HG02610 (cell line): ENCODE results near the gene UBQLN4.
"Not testable (repeated sequence)": the region's sequence is repeated elsewhere in the genome, so short reads cannot be mapped to it uniquely, and the experiment has no call there.

Source experiments
- ATAC-seq: cut with Tn5 transposase; IDR thresholded peaks from one replicate; pipeline ENCODE4 v1.9.1; 2021; ENCODE audit warnings: mild to moderate bottlenecking, moderate library complexity; ENCODE audit not compliant: unreplicated experiment

The UBQLN4 gene

DNA sequence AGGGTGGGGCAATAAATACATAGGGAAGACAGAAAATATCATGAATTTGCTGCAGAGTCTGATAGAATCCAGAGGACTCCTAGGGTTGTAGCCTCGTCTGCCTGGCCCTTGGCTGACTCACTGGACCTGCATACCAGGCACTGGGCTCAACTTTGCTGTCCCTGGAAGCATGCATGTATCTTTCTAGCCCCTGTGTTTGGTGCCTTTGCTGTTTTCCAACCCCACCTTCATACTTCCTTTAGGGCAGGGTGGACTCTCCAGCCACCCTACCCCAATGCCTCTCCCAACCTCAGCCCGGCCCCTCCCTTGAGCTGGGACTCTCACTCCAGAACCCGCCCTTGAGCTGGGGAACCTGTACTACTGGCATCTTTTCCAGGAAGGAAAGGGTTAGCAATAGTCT lies 8.6 kb upstream of the UBQLN4 start:
- ATAC-seq = no peak

DNA sequence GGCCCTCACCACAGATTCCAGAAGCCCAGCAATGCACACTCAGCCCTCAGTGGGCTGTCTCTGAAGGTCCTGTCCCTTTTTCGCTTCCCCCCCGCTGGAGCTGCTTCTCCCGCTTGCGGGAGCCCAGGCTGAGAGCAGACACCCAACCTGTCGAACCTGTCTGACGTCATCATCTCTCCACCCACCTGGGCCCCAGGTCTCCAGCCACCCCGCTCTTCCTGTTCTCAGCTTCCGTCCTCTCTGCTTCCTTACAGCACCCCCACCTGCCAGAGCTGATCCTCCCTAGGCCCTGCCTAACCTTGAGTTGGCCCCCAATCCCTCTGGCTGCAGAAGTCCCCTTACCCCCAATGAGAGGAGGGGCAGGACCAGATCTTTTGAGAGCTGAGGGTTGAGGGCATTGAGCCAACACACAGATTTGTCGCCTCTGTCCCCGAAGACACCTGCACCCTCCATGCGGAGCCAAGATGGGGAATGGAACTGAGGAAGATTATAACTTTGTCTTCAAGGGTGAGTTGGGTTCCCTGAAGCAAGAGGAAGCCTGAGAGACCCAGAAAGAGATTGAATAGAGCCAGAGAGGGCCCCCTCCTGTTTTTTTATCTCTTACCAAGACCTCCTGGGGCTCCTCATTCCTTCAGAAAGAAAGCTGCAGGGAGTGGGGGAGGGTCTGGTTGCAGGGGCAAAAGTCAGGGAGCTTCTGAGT lies 7.5 kb upstream of the UBQLN4 start, which contains the start of gene RAB25:
TSS of gene RAB25 (plus strand) at position 224 of the 700 bp plus-strand sequence. CDS start at position 465, 241 bp downstream.
- no peak for ATAC-seq

DNA sequence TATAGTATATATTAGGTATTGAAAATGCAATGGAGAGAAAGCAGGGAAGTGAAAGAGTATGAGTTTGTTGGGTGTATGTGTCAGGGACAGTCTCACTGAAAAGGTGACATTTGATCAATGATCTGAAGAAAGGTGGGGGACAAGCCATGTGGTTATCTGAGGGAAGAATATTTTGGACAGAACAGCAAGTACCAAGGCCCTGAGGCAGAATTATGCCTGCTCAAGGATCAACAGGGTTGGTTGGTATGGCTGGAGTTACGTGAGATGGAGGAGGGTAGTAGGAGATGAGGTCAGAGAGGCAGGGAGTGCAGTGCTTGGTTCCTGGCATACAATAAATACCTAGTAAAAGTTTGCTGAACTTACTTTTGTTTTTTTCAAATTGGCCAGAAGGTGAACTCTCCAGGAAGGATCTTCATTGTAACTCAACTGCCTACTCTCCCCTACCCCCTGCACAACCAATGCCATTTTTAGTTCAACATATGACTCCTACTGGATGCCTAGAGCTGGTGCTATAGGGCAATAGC lies 2.8 kb upstream of the UBQLN4 start:
- ATAC-seq = no peak

DNA sequence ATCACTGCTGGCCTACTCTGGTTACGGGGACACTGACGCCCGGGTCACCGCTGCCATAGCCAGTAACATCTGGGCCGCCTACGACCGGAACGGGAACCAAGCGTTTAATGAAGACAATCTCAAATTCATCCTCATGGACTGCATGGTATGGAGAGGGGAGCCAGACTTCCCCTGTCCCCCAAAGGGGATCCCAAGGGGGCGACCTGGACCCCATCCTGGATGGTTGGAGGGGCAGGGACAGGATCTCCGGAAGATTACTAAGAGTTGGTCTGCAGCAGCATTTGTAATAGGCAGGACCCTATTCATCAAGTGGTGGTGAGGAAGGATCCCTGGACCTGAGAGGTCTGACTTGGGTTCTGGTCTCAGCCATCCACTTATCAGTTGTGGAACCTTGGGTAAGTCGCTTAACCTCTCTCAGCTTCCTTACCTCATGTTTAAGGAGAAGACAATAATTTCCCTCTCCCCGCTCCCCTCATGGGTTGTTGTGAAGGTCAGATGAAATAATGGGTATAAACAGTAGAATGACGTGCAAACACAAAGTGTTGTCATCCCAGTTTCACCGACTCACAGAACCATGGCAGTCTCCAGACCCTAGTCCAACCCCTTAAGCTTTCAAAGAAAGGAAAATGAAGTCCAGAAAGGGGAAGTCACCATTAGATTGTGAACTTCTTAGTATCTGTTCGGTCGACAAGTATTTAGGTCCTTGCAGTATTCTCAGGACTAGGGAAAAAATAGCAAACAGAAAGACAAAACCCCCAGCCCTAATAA lies 1.9 kb upstream of the UBQLN4 start:
- ATAC-seq = no peak

DNA sequence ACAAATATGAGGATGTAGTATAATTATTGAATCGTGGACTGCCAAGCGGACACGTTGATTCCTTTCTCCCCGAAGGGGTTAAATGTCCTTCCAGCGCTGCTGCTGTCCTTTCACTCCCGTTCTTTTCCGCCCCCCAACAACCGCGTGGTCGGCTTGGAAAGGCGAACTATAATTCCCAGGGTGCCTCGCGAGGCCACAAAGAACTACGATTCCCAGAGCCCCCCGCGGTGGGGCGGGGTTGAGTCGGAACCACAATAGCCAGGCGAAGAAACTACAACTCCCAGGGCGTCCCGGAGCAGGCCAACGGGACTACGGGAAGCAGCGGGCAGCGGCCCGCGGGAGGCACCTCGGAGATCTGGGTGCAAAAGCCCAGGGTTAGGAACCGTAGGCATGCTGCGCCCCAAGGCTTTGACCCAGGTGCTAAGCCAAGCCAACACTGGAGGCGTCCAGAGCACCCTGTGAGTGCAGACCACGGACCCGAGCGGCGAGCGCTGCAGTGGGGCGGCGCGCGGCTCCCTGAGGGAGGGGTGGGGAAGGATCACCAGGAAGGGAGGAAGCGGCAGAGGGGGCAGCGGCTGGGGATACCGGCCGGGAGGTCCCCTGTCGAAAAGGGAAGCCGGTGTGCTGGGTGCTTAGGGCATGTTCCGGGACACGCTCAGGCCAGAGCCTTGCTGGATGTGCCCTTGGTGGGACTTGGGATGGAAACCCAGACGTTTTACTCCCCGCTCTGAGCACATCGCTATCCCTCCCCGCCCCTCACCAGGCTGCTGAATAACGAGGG lies 1.1 kb upstream of the UBQLN4 start, which contains the start of gene LAMTOR2:
TSS of gene LAMTOR2 (plus strand) at position 283 of the 781 bp plus-strand sequence. CDS start at position 391, 108 bp downstream.
- ATAC-seq = peak; percentile 75

DNA sequence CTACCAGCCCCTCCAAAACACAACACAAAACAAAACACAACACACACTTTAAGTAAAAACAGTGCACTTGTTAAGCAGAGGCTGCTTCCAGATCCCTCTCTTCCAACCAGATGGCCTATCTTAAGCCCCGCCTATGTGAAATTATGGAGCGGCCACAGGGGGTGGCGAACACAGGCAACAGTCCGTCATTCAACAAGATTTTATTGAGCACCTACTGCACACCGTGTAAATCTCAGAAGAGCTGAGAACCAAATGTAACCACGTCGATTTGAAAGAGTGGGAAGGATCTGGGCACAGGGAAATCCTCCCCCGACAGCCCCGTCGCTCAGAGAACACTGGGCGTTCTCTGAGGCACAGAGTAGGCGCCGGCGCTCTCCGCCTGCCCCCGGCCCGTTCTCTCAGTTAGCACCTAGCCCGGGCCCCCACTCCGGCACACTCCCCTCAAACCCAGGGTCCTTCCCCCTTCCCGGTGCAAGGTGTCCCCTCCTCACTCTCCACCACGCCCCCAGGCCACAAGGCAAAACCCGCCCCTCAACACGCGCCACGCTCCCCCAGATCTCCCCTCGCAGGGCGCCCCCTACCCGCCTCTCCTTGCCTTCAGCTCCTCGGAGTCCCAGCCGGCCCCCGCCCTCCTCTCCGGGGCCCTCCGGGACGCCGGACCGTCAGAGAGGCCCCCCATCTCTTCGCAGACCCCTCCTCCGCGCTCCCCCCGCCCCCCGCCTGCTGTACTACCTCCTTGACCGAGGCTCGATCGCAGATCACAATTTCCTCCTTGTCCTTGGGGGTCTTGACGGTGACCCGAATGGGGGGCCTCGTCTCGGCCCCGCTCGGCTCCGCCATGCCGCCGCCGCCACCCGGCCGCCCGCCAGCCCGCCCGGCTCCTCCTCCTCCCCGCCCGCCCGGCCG lies 483 bp downstream of the UBQLN4 start:
- no peak for ATAC-seq

DNA sequence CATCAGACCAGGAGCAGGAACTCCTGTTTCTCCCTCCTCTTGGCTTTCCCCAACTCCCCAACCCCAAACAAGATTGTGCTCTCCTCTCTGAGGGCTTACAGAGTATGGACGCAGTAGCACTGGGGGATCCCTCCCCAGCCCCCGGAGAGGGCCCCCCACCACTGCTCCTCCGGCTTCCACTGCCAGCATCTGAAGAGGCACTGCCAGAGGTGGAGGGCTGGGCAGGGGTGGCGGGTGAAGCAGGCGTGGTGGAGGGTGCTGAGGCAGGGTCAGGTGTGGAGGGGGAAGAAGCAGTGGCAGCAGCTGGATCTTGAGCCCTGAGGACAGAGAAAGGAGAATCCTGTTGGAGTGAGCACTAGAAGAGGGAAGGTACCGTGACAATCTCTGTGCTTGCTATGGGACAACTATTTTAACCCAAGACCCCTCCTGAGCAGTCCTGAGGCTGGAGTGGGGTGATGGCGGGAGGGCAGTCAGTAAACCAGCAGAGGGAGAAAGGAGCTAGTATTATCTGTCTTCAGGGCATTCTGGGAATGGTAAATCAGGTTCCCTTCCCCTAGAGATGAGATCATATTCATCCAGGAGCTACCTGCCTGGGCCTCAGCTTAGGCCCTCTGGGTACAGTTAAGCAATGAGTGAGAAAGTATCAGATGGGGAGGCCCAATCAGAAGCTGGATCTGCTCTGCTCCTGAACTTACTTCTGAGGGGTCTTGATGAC lies 2.4 kb downstream of the UBQLN4 start:
- ATAC-seq = no peak

DNA sequence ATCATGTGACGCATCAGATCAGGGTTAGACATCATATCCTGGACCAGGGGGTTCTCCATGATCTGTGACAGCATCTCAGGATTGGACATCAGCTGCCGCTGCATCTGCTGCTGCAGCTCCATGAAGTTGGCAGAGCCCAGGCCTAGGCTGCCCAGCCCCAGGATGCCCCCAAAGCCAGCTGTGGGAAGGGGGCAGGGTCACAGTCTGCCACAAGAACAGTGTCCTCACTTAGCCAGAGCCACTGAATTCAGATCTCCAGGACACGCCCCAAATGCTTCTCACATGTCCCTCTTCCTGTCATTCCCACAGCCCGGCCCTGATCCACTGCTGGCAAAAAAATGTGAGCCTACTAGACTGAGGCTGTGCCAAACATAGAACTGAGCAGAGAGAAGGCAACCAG lies 3.2 kb downstream of the UBQLN4 start:
- no peak for ATAC-seq

DNA sequence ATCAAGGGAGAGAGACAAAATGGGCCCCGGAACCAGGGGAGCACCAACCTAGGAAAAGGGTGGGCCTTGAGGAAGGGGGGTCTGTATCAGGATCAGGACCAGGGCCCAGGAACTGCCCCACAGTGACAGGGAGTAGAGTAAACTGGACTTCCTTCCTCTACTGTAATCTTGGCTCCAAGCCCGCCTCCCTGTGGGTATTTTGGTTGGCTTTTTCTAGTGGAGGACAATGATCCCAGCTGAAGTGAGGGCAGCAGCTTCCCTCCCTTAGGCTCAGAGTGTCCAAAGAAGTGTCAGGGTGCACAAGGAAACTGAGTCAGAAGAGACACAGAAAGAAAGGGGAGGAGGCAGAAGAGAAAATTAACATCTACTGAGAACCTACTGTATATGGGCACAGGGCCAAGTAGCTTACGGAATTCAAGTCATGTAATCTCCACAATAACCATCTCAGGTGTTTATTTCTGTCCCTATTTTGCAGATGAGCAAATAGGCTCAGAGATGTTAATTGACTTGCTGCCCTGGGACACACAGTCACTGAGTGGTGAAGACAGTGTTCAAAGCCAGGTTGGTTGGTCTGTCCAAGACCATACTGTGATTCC lies 4.8 kb downstream of the UBQLN4 start:
- ATAC-seq = no peak

DNA sequence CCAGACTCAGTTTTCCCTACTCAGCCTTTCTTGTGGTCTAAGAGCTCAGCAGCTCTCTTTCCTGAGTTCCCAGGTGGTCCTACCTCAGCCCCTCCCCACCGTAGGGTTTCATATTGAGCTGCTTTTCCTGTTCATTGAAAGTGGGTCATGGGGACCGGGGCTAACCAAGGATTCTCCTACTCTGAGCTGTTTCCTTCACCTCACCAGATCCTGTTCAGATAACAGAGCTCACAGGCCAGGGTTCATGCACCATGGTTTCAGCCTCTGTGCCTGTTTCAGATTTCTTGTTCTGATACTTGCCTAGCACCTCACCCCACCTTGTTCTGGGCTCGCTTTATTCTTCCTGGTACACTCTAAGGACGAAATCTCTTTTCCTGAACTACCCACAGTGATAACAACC lies 8.5 kb downstream of the UBQLN4 start:
- no peak for ATAC-seq

DNA sequence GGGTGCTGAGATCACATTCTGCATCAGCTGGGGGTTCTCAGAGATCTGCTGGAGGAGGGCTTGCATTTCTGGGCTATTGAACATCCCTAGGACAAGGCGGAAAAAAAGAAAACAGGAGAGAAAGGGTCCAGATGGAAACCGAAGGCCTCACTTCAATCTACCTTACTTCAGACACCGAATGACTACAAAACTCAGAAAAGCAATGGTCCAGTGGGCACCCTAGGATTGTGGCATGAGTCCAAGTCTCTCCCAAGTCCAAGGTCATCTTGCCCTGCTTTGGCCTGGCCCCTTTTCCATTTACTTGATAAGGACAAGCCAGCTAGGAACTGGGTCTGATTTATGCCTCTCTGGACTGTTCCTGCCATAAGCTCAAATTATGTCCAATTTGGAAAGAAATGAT lies 10.8 kb downstream of the UBQLN4 start:
- no peak for ATAC-seq

DNA sequence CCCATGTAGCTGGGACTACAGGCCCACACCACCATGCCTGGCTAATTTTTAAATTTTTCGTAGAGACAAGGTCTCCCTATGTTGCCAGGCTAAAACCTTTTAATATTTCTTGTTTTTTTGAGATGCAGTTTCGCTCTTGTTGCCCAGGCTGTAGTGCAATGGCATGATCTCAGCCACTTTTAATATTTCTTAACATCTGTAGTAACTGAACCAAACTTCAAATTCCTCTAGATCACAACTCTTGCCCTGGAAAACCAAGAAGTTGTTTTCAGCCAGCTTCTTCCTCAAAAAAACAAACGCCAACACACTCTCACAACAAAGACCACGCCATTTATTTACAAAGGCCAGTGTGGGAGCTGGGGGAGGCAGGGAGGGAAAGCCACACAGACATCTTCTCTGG lies 18.6 kb downstream of the UBQLN4 start:
- ATAC-seq = not testable (repeated sequence)

DNA sequence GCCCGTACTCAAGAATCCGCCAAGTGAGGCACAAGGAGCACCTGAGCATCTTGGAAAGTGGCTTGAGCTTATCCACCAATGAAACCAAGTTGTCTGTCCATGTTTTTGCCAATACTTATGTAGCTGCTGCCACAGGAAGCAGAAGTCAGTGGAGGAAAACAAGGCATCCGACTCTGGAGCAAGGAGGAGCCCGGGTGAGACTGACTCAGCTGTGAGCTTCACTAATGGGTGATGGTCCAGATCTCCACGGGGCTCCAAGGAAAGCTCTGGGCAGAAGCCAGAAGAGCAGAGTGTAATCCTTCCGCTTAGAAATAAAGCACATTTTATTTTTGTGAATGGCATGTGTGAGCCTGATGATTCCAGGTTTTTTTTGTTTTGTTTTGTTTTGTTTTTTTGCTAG lies 20.6 kb downstream of the UBQLN4 start:
- ATAC-seq = no peak

DNA sequence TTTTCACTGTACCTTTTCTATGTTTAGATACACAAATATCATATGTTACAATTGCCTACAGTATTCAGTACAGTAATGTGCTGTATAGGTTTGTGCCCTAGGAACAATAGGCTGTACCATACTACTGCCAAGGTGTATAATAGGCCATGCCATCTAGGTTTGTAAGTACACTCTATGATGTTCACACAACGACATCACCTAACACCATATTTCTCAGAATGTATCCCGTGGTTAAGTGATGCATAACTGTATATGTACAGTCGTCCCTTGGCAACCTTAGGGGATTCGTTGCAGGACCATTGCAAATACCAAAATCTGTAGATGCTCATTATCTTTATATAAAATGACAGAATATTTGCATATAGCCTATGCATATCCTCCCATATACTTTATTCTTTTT lies 27.0 kb downstream of the UBQLN4 start:
- no peak for ATAC-seq

DNA sequence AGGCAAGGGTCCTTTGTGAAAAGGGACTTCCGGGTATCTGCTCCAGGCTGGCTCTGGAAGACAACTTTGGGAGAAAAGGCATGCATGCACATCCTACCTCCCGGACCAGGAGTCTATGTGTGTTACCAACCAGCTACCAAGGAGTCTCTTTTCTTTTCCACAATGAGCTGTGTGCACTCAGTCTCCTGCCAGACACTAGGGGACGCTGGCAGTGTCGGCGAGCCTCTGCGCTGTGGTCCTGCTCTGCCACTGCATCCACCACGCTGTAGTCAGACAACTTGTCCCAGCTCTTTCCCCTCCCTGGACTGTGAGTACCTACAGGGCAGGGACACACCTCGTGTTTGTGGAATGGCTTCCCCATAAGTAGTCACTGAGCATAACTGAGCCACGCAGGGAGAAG lies 27.7 kb downstream of the UBQLN4 start:
- ATAC-seq = no peak

DNA sequence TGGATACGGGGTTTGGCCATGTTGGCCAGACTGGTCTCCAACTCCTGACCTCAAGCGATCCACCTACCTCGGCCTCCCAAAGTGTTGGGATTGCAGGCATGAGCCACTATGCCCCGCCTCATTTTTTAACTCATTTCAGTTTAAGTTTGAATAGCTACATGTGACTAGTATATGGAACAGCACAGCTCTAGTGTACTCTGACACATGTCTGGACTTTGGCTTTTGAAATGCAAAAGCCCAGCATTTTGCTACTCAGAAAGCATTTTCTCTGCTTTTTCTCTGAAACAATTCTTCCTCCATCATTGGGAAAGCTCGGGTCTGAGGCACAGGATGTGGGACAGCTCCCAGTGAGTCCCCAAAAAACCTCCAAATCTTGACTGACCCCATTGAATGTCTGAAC lies 28.8 kb downstream of the UBQLN4 start:
- no peak for ATAC-seq

DNA sequence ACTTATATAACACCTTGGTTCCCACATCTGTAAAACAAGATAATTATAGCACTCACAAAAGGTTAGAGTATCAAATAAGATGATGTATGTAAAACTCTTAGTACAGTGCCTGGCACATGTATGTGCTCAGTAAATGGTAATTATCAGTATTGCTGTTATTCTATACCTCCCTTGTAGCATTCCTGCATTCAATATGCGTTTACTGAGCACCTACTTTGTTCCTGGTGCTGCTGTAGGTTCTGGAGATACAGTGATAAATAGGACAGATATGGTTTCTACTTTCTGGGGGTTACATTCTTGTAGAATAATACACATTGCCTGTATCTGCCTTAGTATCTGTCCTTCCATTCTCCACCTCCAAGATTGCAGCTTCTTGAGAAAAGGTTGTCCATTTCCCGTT lies 31.6 kb downstream of the UBQLN4 start:
- no peak for ATAC-seq

DNA sequence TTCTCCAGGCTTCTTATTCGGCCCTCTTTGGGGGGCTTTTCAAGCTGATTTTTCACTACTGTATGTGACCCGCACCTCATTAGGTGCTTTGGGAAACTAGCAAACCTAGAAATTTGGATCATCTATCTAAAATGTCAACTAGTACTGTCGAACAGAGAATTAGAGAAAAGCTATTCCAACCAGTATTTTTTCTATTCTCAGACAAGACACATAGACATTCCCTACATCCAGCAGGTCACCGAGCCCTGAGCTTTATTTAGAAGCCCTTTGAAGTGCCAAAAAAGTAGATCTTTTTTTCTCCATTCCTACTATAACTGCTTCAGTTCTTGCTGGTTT lies 32.5 kb downstream of the UBQLN4 start:
- ATAC-seq = no peak
